Prostate gland (tissue), 2 donors: ENCODE measurements around the gene PCDH8. TPM values are rescaled to one million over a fixed set of nuclear protein-coding genes. Genes with fewer than 3 reads are reported as not detected.
A peak's percentile ranks its signal among the peaks of the same experiment; 100 is the strongest.

ENCODE experiments used
- DNase-seq: peaks from one replicate; pipeline ENCODE4 v3.0.0-alpha.2; 2019; ENCODE audit warnings: low spot score
- H3K27ac ChIP-seq, 2 donors: fragments of 200-600 bp; sonication (generic); 2 replicates each; pipeline ENCODE4 v1.5.1; 2017 to 2019
- H3K27me3 ChIP-seq: fragments of 200-600 bp; sonication (generic); replicated peaks from 2 replicates; pipeline ENCODE4 v1.5.1; 2019; ENCODE audit not compliant: insufficient read depth
- H3K36me3 ChIP-seq, 2 donors: fragments of 200-600 bp; sonication (generic); 1 replicate in 1 of 2; 2 replicates in 1 of 2; pipeline versions ENCODE4 v1.5.1 to v1.8.1; 2017 to 2019
- H3K4me1 ChIP-seq: fragments of 200-600 bp; sonication (generic); replicated peaks from 2 replicates; pipeline ENCODE4 v1.5.1; 2019
- H3K4me3 ChIP-seq, 2 donors: fragments of 200-600 bp; sonication (generic); 2 replicates each; pipeline ENCODE4 v1.5.1; 2017 to 2019
- H3K9me3 ChIP-seq: fragments of 200-600 bp; sonication (generic); 2 replicates; pipeline ENCODE4 v1.5.1; 2017
- CTCF ChIP-seq, 4 experiments: fragments of 200-600 bp in 2 of 4; fragments of 450-650 bp in 2 of 4; sonication (generic) in 2 of 4; IDR thresholded peaks; 1 replicate in 3 of 4; 2 replicates in 1 of 4; pipeline ENCODE4 v1.5.1; 2016 to 2019; ENCODE audit warnings: antibody characterized with exemption in 4 of 4, mild to moderate bottlenecking in 2 of 4, moderate library complexity in 2 of 4
- POLR2A ChIP-seq: fragments of 450-650 bp; IDR thresholded peaks from one replicate; pipeline ENCODE4 v1.6.1; 2016; ENCODE audit warnings: antibody characterized with exemption, mild to moderate bottlenecking
- POLR2AphosphoS5 ChIP-seq: sonication (generic); formaldehyde crosslinking; IDR thresholded peaks from one replicate; pipeline ENCODE4 v1.6.1; 2017; ENCODE audit warnings: antibody characterized with exemption
- WGBS: methylation state at CpG from one replicate; pipeline ENCODE4 v1.1.5; 2018; 5-methylcytosine and 5-hydroxymethylcytosine counted together
- intact Hi-C: fragments of 100-400 bp; cut with DNase I; formaldehyde crosslinking; loops from one replicate; pipeline ENCODE4 v1.14.2; 2022
- total RNA-seq, 2 donors: library from RNA; depleted of rRNA; stranded (reverse); fragments of >200 nt; gene quantifications; one replicate each; pipeline ENCODE4 v1.1.0, GENCODE V29; 2016

PCDH8 gene
- total RNA-seq, 2 donors from 2014 or later: 6.0 to 9.5 TPM

- Histone ChIP-seq H3K4me1 (no peaks in the 10 kb centered on the region), H3K9me3 (no peaks in the 10 kb centered on the region), H3K27ac (no peak overlapping the region), H3K36me3 (no peaks in the 10 kb centered on the region), H3K27me3 (no peaks in the 10 kb centered on the region), H3K4me3 (no peak overlapping the region)
- 92% methylated on average over 3 of the region's 3 CpGs for WGBS
- intact Hi-C loops: no loop called here
- no peak for DNase-seq
- no peak for TF ChIP-seq POLR2A
- no peak for TF ChIP-seq CTCF (IDR thresholded peaks at IDR 0.05)
- no peak for TF ChIP-seq POLR2AphosphoS5
Measured at GRCh38 chr13:52812941-52813340, 35.5 kb downstream of the PCDH8 start.

GRCh38 chr13:52811841-52812240, 36.6 kb downstream of the PCDH8 start:
- H3K27ac ChIP-seq: no peak overlapping the region
- H3K4me1 ChIP-seq: no peaks in the 10 kb centered on the region
- no peaks in the 10 kb centered on the region for H3K9me3 ChIP-seq
- no peak overlapping the region for H3K4me3 ChIP-seq
- 62% methylated on average over 4 of the region's 4 CpGs for WGBS
- no peaks in the 10 kb centered on the region for H3K36me3 ChIP-seq
- TF ChIP-seq CTCF (IDR thresholded peaks at IDR 0.05) (no peak), POLR2A (no peak), POLR2AphosphoS5 (no peak)
- no peak for DNase-seq
- intact Hi-C loops: no loop called here
- no peaks in the 10 kb centered on the region for H3K27me3 ChIP-seq

- intact Hi-C loops: no loop called here
- TF ChIP-seq CTCF (IDR thresholded peaks at IDR 0.05) (no peak), POLR2AphosphoS5 (no peak), POLR2A (no peak)
- Histone ChIP-seq H3K4me3 (no peak overlapping the region), H3K27me3 (no peaks in the 10 kb centered on the region), H3K27ac (no peak overlapping the region), H3K9me3 (no peaks in the 10 kb centered on the region), H3K4me1 (no peaks in the 10 kb centered on the region), H3K36me3 (no peaks in the 10 kb centered on the region)
- WGBS: 77% methylated on average over 3 of the region's 3 CpGs
- DNase-seq: no peak
Measured at GRCh38 chr13:52810526-52810925, 37.9 kb downstream of the PCDH8 start.

GRCh38 chr13:52810011-52810410, 38.4 kb downstream of the PCDH8 start:
- 38% methylated on average over 5 of the region's 5 CpGs for WGBS
- no peak overlapping the region for H3K27ac ChIP-seq
- no peak for DNase-seq
- no peaks in the 10 kb centered on the region for H3K9me3 ChIP-seq
- no peaks in the 10 kb centered on the region for H3K4me1 ChIP-seq
- no peaks in the 10 kb centered on the region for H3K36me3 ChIP-seq
- no peak overlapping the region for H3K4me3 ChIP-seq
- H3K27me3 ChIP-seq: no peaks in the 10 kb centered on the region
- intact Hi-C loops: no loop called here
- TF ChIP-seq CTCF (IDR thresholded peaks at IDR 0.05) (no peak), POLR2AphosphoS5 (no peak), POLR2A (no peak)

GRCh38 chr13:52809310-52809769, 39.1 kb downstream of the PCDH8 start:
- intact Hi-C loops: no loop called here
- H3K9me3 ChIP-seq: no peaks in the 10 kb centered on the region
- H3K4me1 ChIP-seq: no peaks in the 10 kb centered on the region
- no peaks in the 10 kb centered on the region for H3K27me3 ChIP-seq
- TF ChIP-seq POLR2AphosphoS5 (peak; percentile 5), CTCF (IDR thresholded peaks at IDR 0.05) (peak in 3 of 4 experiments; percentile 41 to 49 (median 46)), POLR2A (no peak)
- no peak overlapping the region for H3K4me3 ChIP-seq
- H3K36me3 ChIP-seq: no peaks in the 10 kb centered on the region
- no peak overlapping the region for H3K27ac ChIP-seq
- peak; percentile 56 for DNase-seq
- WGBS: 14% methylated on average over 3 of the region's 3 CpGs
